Ishikawa (cell line): Measurements from ENCODE around the gene PTK6.

Source experiments
- CEBPB ChIP-seq: IDR thresholded peaks from 2 replicates; pipeline ENCODE4 v1.6.1; 2012
- CREB1 ChIP-seq: IDR thresholded peaks from 2 replicates; pipeline ENCODE4 v1.6.1; 2012; ENCODE audit warnings: low read depth
- EGR1 ChIP-seq: IDR thresholded peaks from 2 replicates; pipeline ENCODE4 v1.6.1; 2012
- EP300 ChIP-seq: IDR thresholded peaks from 2 replicates; pipeline ENCODE4 v1.6.1; 2012; ENCODE audit warnings: borderline replicate concordance
- FOXM1 ChIP-seq: IDR thresholded peaks from 2 replicates; pipeline ENCODE4 v1.6.1; 2012; ENCODE audit warnings: low read depth, borderline replicate concordance
- NFIC ChIP-seq: IDR thresholded peaks from 2 replicates; pipeline ENCODE4 v1.6.1; 2012
- RAD21 ChIP-seq: IDR thresholded peaks from 2 replicates; pipeline ENCODE4 v1.6.1; 2012; ENCODE audit warnings: low read depth
- TAF1 ChIP-seq: IDR thresholded peaks from 2 replicates; pipeline ENCODE4 v1.6.1; 2012; ENCODE audit warnings: low read depth, mild to moderate bottlenecking
- TCF12 ChIP-seq: IDR thresholded peaks from 2 replicates; pipeline ENCODE4 v1.6.1; 2012; ENCODE audit warnings: low read depth
- TEAD4 ChIP-seq: IDR thresholded peaks from 2 replicates; pipeline ENCODE4 v1.6.1; 2012
- YY1 ChIP-seq: IDR thresholded peaks from 2 replicates; pipeline ENCODE4 v1.6.1; 2012; ENCODE audit warnings: low read depth
- TF ChIP-seq, protein P1 (sequence below): IDR thresholded peaks from 2 replicates; pipeline ENCODE4 v1.6.1; 2012; ENCODE audit warnings: low read depth, mild to moderate bottlenecking
- TF ChIP-seq, protein P2 (sequence below): IDR thresholded peaks from 2 replicates; pipeline ENCODE4 v1.6.1; 2012

DNA sequence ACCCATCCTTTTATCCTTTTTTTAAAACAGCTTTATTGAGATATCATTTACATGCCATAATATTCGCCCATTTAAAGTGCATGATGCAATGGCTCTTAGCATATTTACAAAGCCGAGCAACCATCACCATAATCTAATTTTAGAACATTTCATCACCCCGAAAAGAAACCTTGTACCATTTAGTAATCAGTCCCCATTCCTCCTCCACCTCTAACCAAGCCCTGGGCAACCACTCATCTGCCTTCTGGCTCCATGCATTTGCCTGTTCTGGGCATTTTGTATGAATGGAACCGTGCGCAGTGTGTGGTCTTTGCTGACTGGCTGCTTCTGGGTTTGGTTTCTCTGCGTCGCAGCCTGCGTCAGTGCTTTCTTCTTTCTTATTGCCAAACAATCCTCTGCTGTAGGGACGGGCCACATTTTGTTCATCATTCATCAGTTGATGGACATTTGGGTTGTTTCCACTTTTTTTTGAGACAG is 28.1 kb downstream of the PTK6 start:
- TF ChIP-seq YY1: no peak
- no peak for TF ChIP-seq FOXM1
- no peak for TF ChIP-seq EP300
- TF ChIP-seq, protein P1, sequence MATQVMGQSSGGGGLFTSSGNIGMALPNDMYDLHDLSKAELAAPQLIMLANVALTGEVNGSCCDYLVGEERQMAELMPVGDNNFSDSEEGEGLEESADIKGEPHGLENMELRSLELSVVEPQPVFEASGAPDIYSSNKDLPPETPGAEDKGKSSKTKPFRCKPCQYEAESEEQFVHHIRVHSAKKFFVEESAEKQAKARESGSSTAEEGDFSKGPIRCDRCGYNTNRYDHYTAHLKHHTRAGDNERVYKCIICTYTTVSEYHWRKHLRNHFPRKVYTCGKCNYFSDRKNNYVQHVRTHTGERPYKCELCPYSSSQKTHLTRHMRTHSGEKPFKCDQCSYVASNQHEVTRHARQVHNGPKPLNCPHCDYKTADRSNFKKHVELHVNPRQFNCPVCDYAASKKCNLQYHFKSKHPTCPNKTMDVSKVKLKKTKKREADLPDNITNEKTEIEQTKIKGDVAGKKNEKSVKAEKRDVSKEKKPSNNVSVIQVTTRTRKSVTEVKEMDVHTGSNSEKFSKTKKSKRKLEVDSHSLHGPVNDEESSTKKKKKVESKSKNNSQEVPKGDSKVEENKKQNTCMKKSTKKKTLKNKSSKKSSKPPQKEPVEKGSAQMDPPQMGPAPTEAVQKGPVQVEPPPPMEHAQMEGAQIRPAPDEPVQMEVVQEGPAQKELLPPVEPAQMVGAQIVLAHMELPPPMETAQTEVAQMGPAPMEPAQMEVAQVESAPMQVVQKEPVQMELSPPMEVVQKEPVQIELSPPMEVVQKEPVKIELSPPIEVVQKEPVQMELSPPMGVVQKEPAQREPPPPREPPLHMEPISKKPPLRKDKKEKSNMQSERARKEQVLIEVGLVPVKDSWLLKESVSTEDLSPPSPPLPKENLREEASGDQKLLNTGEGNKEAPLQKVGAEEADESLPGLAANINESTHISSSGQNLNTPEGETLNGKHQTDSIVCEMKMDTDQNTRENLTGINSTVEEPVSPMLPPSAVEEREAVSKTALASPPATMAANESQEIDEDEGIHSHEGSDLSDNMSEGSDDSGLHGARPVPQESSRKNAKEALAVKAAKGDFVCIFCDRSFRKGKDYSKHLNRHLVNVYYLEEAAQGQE: no peak
- no peak for TF ChIP-seq CREB1
- no peak for TF ChIP-seq TEAD4
- no peak for TF ChIP-seq RAD21
- TF ChIP-seq, protein P2, sequence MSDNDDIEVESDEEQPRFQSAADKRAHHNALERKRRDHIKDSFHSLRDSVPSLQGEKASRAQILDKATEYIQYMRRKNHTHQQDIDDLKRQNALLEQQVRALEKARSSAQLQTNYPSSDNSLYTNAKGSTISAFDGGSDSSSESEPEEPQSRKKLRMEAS: no peak
- TF ChIP-seq TAF1: no peak
- no peak for TF ChIP-seq NFIC
- no peak for TF ChIP-seq TCF12
- no peak for TF ChIP-seq CEBPB
- no peak for TF ChIP-seq EGR1
